ENCODE results near the gene TINAG. TPM values are rescaled to one million over a fixed set of nuclear protein-coding genes. Genes with fewer than 3 reads are reported as not detected.

The TINAG gene
- total RNA-seq, 1 experiment from 2014 or later, result not detected

DNA sequence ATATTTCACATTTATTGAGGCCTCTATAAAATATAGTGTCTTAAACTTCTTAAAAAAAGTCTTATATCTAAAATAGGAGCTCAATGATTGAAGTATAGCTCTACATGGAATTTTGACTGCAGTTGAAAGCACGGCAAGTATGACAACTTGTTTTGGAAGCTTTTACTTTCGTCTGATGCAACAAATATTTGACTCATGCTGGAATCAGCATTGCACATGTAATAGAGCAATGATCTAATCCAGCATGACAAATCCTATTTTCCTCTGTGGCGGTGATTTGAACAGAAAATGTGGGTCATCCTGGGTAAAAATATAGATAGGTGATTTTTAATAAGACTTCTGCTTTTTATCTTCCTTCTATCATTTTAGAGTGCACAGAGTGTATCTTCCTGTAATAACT, 111.6 kb downstream of the TINAG start:
- DNase-seq (ENCODE audit: extremely low read depth, low read depth), result peak; percentile 70

DNA sequence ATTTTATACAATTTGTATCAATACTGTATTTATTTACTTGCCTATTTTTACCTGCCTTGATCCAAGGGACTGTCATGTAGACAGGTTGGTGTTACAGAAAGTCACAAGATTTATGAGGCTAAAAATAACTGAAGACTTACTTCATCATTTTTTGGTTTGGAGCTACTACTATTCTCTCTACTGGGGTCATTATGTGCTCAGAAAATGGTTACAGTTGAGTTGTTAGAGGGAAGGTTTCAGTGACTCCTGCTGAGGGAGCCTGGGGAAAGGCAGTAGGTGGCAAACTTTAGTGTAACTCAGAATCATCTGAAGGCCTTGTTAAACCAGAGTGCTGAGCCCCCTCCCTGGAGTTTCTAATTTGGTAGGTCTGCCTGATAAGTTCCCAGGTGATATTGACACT, 118.8 kb downstream of the TINAG start:
- no peak for DNase-seq (ENCODE audit: extremely low read depth, low read depth)

DNA sequence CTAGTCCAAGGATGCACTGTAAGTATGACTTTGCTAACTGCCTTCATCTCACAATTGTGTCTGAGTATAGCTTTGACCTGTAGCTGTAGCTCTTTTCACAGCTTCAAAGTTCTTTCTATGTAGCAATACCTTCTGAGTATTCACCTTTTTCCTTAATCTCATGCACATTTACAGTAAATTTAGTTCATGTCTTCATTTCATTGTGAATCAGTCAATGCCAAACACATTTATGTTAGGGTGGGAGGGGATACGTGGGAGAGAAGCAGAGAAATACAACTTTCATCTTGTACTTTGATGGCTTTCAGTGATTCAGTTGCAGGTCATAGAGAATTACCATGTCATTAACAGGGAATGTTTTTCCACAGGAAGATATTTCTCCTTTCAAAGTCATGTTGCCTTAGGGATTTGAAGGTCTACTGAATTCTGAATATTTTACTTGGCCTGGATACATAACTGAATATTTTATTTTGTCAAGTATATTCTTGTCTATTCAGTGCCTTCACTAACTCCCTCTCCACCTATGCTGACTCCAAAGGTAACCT, 119.2 kb downstream of the TINAG start:
- no peak for DNase-seq (ENCODE audit: extremely low read depth, low read depth)

DNA sequence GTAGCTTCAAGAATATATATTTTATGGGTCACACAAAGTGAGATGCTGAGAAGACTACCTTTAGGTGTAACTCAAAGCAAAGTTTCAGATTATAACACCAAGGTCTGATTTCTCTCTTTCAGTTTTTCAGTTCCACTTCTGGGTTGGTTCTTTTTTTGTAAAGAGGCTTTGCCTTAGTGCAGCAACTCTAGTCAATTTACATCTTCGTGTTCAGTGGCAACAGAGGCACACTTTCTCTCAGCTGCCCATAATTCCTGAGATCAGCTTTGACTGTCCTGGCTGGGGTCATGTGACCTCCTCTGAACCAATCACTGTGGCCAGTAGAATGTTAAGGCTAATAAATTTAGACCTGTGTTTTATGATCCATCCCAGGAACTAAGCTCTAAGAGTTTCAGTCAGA, 120.2 kb downstream of the TINAG start:
- no peak for DNase-seq (ENCODE audit: extremely low read depth, low read depth)

DNA sequence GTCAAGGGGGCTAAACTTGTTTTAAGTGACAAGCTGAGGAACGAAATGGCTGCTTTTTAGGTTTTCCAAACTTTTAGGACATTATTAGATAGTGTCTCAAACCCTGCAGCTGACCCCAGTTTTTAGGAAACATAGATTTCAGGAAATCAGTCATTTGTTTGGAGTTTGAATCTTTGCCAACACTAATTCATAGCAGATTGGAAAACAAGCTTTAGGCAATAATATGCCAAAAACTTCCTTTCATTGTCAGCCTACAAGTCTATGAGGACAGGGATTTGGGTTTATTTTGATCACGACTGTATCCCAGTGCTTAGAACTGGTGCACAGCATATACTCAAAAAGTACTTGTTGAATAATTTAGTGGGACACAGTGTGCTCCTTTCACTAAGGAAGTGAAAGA, 123.2 kb downstream of the TINAG start:
- DNase-seq (ENCODE audit: extremely low read depth, low read depth), result no peak

Other genes starting within 250 kb of the TINAG start
- gene MLIP, start 197.0 kb upstream of the TINAG start, total RNA-seq (2014; rRNA removed; shearing (Covaris generic)), result not detected in 2 replicates